GM18499 (cell line): Measurements from ENCODE around the gene SLC25A41.

Source experiments
- ATAC-seq: cut with Tn5 transposase; IDR thresholded peaks from one replicate; pipeline ENCODE4 v1.9.1; 2021; ENCODE audit warnings: moderate number of reproducible peaks; ENCODE audit not compliant: insufficient read depth, unreplicated experiment

Gene SLC25A41

DNA sequence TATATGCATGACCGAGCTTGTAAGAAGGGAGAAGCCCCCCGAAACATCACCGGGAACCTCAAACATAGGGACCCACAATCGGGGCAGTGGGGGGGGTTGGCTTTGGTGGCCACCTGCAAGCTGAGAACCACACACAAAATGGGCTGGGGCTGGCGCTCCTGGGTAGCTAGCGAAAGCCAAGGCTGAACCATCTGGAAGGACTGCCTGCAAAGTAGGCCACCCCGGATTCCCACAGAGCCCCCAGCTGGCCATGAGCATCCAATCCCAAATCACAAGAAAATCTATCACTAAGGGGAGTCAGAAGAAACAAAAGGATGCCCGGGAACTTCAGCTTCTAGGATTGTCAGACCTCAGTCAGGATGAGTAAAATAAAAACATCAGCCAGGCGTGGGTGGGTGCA is 55.1 kb downstream of the SLC25A41 start:
- no peak for ATAC-seq

DNA sequence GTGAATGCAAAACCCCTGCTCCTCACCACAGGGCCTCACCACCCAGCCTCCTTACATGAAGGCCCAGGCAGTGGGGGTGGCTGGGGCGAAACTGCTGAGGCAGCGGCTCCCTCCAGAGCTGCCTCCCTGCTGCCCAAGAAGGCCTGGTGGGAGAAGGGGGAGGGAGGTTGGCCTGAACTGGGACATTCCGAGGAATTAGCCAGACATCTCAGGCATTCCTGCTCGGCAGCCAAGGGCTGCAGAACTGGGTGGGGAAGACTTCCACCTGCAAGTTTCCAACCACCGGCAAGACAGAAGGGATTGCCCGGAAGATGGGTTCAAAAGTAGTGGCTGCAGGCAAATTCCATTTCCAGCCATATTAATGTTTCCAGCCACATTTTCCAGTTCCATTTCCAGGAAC is 55.5 kb downstream of the SLC25A41 start:
- no peak for ATAC-seq

GRCh38 chr19:6376512-6377190 is 56.9 kb downstream of the SLC25A41 start:
- ATAC-seq, result no peak
